GM12891 (cell line): ENCODE results near the gene LTO1.

Source experiments
- DNase-seq: peaks from one replicate; pipeline ENCODE4 v3.0.0; 2011; ENCODE audit warnings: low spot score; ENCODE audit not compliant: insufficient read length
- FAIRE-seq: peaks from 2 replicates; lab custom pipeline; 2011; peaks lifted over from hg19 to GRCh38; lab: Jason Lieb, UNC
- PAX5 ChIP-seq: IDR thresholded peaks from 2 replicates; pipeline ENCODE4 v1.6.1; 2011; ENCODE audit warnings: low read length, moderate library complexity, mild to moderate bottlenecking; ENCODE audit not compliant: insufficient read depth, severe bottlenecking
- POLR2A ChIP-seq: IDR thresholded peaks from 2 replicates; pipeline ENCODE4 v1.6.1; 2011; ENCODE audit warnings: low read depth, low read length, control low read depth
- POLR2AphosphoS5 ChIP-seq: IDR thresholded peaks from 2 replicates; pipeline ENCODE4 v1.6.1; 2011; ENCODE audit warnings: low read depth, low read length, control low read depth
- POU2F2 ChIP-seq: IDR thresholded peaks from 2 replicates; pipeline ENCODE4 v1.6.1; 2011; ENCODE audit warnings: low read depth, mild to moderate bottlenecking, control low read depth, low read length, moderate library complexity
- SPI1 ChIP-seq: IDR thresholded peaks from 2 replicates; pipeline ENCODE4 v1.6.1; 2011; ENCODE audit warnings: low read depth, low read length, control low read depth
- TAF1 ChIP-seq: IDR thresholded peaks from 2 replicates; pipeline ENCODE4 v1.6.1; 2011; ENCODE audit warnings: low read depth, low read length, control low read depth

Gene LTO1

DNA sequence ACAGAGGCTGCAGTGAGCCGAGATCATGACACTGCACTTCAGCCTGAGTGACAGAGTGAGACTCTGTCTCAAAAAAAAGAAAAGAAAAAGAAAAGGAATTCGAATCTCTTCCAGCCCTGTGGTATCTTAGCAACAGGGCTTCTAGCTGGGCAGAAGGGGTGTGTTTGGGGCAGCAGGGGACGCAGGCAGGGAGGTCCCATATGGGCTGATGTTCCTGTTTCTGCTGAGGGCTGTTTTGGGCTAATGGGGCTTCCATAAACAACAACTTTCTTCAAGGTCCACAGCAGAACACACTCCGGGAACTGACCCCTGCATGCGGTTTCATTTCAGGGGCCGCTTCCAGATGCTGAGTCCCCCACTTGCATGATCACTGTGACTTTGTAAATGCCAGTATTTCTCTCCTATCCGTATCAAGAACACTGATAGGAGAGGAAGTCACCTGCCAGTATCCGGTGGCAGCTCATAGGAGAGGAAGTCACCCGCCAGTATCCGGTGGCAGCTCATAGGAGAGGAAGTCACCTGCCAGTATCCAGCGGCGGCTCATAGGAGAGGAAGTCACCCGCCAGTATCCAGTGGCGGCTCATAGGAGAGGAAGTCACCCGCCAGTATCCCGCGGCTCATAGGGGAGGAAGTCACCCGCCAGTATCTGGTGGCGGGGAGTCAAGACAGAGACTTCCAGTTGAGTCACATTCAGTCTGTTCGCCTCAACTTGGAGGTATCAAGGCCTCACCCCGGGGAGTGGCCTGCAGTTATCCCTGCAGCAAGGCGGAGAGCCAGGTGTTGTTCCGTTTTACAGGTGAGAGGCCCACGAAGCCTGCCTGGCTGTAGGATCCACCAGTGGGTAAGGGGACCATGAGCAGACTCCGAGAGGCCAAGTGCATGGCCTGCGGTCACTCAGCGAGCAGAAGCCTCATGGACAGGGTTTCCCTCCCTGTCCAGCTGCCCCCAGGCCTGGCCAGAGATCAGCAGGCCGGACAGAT lies 37.0 kb upstream of the LTO1 start:
- 0 out of 2 replicates have a peak, but pooled peaks have one; percentile 16 for TF ChIP-seq SPI1
- no peak for TF ChIP-seq POLR2AphosphoS5
- TF ChIP-seq POU2F2 = no peak
- TF ChIP-seq TAF1 = no peak
- no peak for FAIRE-seq
- DNase-seq = no peak

DNA sequence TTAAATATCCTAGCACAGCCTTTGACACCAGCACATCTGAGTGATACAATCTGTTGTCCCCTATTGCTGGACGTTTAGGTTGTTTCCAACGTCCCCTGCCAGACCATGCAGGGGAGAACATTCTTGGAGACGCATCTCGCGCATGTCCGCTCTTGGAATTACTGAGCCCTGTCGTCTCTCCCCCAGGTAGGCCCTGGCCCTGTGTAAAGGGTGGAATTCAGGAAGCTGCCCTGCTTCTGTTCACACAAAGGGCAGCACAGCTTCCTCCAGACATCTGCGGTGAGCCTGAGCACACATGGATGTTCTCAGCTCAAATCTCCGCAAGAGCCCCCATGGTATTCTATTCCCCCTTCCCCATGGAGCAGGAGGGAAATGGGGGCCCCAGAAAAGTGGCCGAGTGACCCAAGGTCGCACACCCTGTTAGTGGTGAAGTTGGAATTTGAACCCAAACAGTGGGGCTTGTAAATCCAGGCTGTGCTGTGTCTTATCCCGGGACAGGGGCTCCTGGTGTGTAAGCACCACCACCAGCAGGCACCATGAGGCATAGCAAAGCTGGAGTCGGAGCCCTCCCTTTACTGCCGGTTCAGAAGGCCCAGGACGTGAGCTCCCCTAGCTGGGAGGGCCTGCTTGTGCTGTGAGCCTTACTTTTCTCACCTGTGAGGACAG lies 33.7 kb upstream of the LTO1 start:
- FAIRE-seq (no peak), DNase-seq (no peak)
- no peak for TF ChIP-seq POLR2A
- TF ChIP-seq TAF1 = no peak
- no peak for TF ChIP-seq POLR2AphosphoS5
- TF ChIP-seq PAX5 = no peak
- TF ChIP-seq SPI1 = no peak
- no peak for TF ChIP-seq POU2F2

DNA sequence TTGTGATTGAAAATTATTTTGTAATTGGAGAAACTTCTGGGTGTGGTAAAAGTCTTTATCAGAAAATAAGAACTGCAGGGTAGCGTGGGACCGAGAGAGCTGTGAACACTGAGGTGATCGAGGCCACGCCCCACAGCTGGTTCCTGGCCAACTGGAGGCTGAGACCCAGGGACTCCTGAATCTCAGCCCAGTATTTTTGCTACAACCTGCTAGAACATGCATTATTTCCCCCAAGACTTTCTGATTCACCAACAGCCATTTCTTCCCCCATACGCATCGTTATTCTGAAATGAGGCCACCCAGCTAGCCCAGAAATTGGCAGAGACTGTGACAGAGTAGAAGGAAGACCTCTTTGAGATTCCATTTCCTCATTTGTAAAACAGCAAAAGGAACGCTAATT lies 32.0 kb upstream of the LTO1 start:
- TF ChIP-seq POLR2AphosphoS5 (no peak), TAF1 (no peak), SPI1 (no peak), PAX5 (no peak)
- DNase-seq (no peak), FAIRE-seq (no peak)

- DNase-seq (no peak), FAIRE-seq (no peak)
- TF ChIP-seq SPI1 (no peak), POLR2AphosphoS5 (no peak), POLR2A (no peak), TAF1 (no peak), PAX5 (no peak), POU2F2 (no peak)
Measured at GRCh38 chr11:69705901-69706787, 31.0 kb upstream of the LTO1 start.

DNA sequence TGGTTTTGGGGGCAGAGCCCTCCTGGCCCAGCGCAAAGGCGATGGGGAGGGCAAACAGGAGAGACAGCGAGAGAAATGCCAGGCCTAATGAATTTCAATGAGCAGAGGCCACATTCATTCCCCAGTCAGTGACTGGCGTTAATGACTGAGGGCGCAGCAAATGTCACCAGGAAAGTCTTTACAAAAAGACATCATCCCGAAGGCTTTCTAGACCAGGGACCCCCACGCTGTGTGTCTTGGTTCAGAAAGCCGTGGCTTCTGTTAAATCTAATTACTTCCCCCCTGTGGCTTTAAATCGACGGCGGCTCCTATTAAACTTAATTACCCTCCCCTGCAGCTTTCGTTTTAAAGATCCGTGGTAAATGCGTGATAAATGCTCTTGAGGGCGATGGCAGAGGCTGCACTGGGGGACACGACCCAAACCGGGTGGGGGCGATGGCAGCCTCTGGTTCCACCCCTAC lies 30.2 kb upstream of the LTO1 start:
- TF ChIP-seq POLR2A = no peak
- TF ChIP-seq PAX5 = no peak
- TF ChIP-seq POU2F2 = no peak
- no peak for TF ChIP-seq TAF1
- TF ChIP-seq POLR2AphosphoS5 = no peak
- no peak for TF ChIP-seq SPI1
- FAIRE-seq (no peak), DNase-seq (no peak)

DNA sequence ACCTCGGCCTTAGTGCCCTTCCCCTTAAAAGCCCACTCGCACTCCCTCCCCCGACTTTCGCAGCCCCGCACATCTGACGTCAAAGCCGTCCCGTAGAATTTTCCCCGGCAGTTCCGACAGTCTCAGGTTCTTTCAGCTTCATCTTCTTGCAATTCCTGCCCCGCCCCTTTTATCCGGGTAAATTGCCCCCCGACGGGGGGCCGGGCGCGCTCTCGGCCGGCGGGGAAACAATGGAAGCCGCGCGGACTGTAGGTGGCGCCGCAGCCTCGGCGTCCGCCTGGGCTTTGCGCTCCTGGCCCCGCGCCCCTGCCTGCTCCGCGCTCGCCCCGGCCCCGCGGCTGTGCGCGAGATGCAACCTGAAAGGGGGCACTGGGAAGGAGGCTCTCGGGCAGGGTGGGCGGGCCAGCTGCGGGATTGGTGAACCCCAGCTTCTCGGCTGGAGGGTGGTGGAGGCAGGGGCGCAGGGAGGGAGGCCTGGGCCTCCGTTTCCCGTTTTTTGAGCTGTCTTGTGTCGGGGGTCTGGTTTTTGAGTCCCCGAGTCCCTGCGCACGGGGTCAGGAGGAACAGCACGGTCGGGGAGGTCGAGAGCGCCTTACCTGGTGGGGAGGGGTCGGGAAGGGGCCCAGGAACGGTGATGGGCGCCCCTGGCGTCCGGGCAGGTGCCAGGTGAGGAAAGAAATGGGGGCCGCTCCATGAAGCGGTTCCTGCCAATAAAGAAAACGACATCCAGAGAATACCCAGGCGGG lies 29.5 kb upstream of the LTO1 start:
- DNase-seq (no peak), FAIRE-seq (no peak)
- no peak for TF ChIP-seq POU2F2
- TF ChIP-seq POLR2AphosphoS5 = no peak
- no peak for TF ChIP-seq TAF1
- no peak for TF ChIP-seq POLR2A
- TF ChIP-seq PAX5 = no peak
- TF ChIP-seq SPI1 = no peak

GRCh38 chr11:69703768-69704507 lies 28.8 kb upstream of the LTO1 start, which contains the start of gene FGF19:
Gene FGF19, minus strand, starts transcription at chr11:69704022. Its CDS starts 146 bp downstream, at chr11:69703876.
- no peak for TF ChIP-seq PAX5
- no peak for TF ChIP-seq TAF1
- no peak for TF ChIP-seq POU2F2
- no peak for DNase-seq
- FAIRE-seq = no peak

- DNase-seq (no peak), FAIRE-seq (no peak)
- TF ChIP-seq POU2F2 = no peak
- TF ChIP-seq POLR2A = no peak
- TF ChIP-seq TAF1 = no peak
- TF ChIP-seq PAX5 = no peak
- TF ChIP-seq SPI1 = no peak
Measured at GRCh38 chr11:69703453-69703767, 28.3 kb upstream of the LTO1 start.
